GM12891 (cell line): Measurements from ENCODE around the gene TNRC6C.

ENCODE experiments used
- DNase-seq: peaks from one replicate; pipeline ENCODE4 v3.0.0; 2011; ENCODE audit warnings: low spot score; ENCODE audit not compliant: insufficient read length
- FAIRE-seq: peaks from 2 replicates; lab custom pipeline; 2011; peaks lifted over from hg19 to GRCh38; lab: Jason Lieb, UNC
- PAX5 ChIP-seq: IDR thresholded peaks from 2 replicates; pipeline ENCODE4 v1.6.1; 2011; ENCODE audit warnings: low read length, moderate library complexity, mild to moderate bottlenecking; ENCODE audit not compliant: insufficient read depth, severe bottlenecking
- POLR2A ChIP-seq: IDR thresholded peaks from 2 replicates; pipeline ENCODE4 v1.6.1; 2011; ENCODE audit warnings: low read depth, low read length, control low read depth
- POLR2AphosphoS5 ChIP-seq: IDR thresholded peaks from 2 replicates; pipeline ENCODE4 v1.6.1; 2011; ENCODE audit warnings: low read depth, low read length, control low read depth
- POU2F2 ChIP-seq: IDR thresholded peaks from 2 replicates; pipeline ENCODE4 v1.6.1; 2011; ENCODE audit warnings: low read depth, mild to moderate bottlenecking, control low read depth, low read length, moderate library complexity
- SPI1 ChIP-seq: IDR thresholded peaks from 2 replicates; pipeline ENCODE4 v1.6.1; 2011; ENCODE audit warnings: low read depth, low read length, control low read depth
- TAF1 ChIP-seq: IDR thresholded peaks from 2 replicates; pipeline ENCODE4 v1.6.1; 2011; ENCODE audit warnings: low read depth, low read length, control low read depth

TNRC6C gene

GRCh38 chr17:78140169-78141051 lies 181.9 kb downstream of the TNRC6C start:
- DNase-seq (peak; percentile 88), FAIRE-seq (peak; percentile 97)
- TF ChIP-seq SPI1, result 0 out of 2 replicates have a peak, but pooled peaks have one; percentile 35
- no peak for TF ChIP-seq POU2F2
- no peak for TF ChIP-seq TAF1
- peak; percentile 57 for TF ChIP-seq POLR2AphosphoS5

GRCh38 chr17:78141437-78142118 lies 183.1 kb downstream of the TNRC6C start:
- DNase-seq, result no peak
- TF ChIP-seq PAX5, result no peak
- no peak for TF ChIP-seq POLR2AphosphoS5
- no peak for TF ChIP-seq POLR2A
- no peak for TF ChIP-seq SPI1
- no peak for TF ChIP-seq POU2F2
- no peak for TF ChIP-seq TAF1
- FAIRE-seq, result no peak

GRCh38 chr17:78142119-78142861 lies 183.8 kb downstream of the TNRC6C start:
- no peak for TF ChIP-seq TAF1
- TF ChIP-seq PAX5, result no peak
- TF ChIP-seq POLR2A, result no peak
- no peak for TF ChIP-seq SPI1
- TF ChIP-seq POU2F2, result no peak
- TF ChIP-seq POLR2AphosphoS5, result no peak
- FAIRE-seq (peak; percentile 26), DNase-seq (no peak)

- FAIRE-seq (no peak), DNase-seq (no peak)
- TF ChIP-seq POLR2AphosphoS5, result no peak
- TF ChIP-seq POLR2A, result peak; percentile 34; the same call in 1 of the 2 replicates
- no peak for TF ChIP-seq TAF1
- TF ChIP-seq SPI1, result no peak
- TF ChIP-seq POU2F2, result no peak
- TF ChIP-seq PAX5, result no peak
Measured at GRCh38 chr17:78143214-78144146, 185.0 kb downstream of the TNRC6C start.

- FAIRE-seq (no peak), DNase-seq (no peak)
- TF ChIP-seq POLR2A (0 out of 2 replicates have a peak, but pooled peaks have one; percentile 0), TAF1 (no peak), POLR2AphosphoS5 (no peak), PAX5 (no peak), POU2F2 (no peak), SPI1 (peak; percentile 63)
Measured at GRCh38 chr17:78144147-78144719, 185.7 kb downstream of the TNRC6C start.

GRCh38 chr17:78144736-78145641 lies 186.5 kb downstream of the TNRC6C start:
- FAIRE-seq, result no peak
- TF ChIP-seq TAF1, result no peak
- no peak for DNase-seq

- DNase-seq (no peak), FAIRE-seq (no peak)
- TF ChIP-seq SPI1, result no peak
Measured at GRCh38 chr17:78146471-78146869, 188.0 kb downstream of the TNRC6C start.

- no peak for FAIRE-seq
- DNase-seq, result no peak
- no peak for TF ChIP-seq POLR2A
- TF ChIP-seq POLR2AphosphoS5, result no peak
Measured at GRCh38 chr17:78146881-78147280, 188.4 kb downstream of the TNRC6C start.
